Tibial artery (tissue), 4 donors: Measurements from ENCODE around the gene SSPN.
A peak's percentile ranks its signal among the peaks of the same experiment; 100 is the strongest.

ENCODE experiments used
- DNase-seq, 2 donors: peaks; one replicate each; pipeline ENCODE4 v3.0.0-alpha.2; 2019
- H3K27ac ChIP-seq, 2 donors: fragments of 200-600 bp; sonication (generic) in 1 of 2; 1 replicate in 1 of 2; 2 replicates in 1 of 2; pipeline ENCODE4 v1.5.1; 2018 to 2019; ENCODE audit warnings: mild to moderate bottlenecking in 1 of 2
- H3K27me3 ChIP-seq, 2 donors: fragments of 200-600 bp; sonication (generic) in 1 of 2; one replicate each; pipeline versions ENCODE4 v1.5.1 to v1.6.0; 2016 to 2019
- H3K36me3 ChIP-seq, 3 donors: fragments of 200-600 bp; sonication (generic) in 2 of 3; one replicate each; pipeline ENCODE4 v1.5.1; 2016 to 2019; ENCODE audit warnings: mild to moderate bottlenecking in 2 of 3
- H3K4me1 ChIP-seq, 4 donors: fragments of 200-600 bp; sonication (generic) in 2 of 4; 1 replicate in 3 of 4; 2 replicates in 1 of 4; pipeline ENCODE4 v1.5.1; 2016 to 2019
- H3K4me3 ChIP-seq, 2 donors: fragments of 200-600 bp; sonication (generic) in 1 of 2; 1 replicate in 1 of 2; 2 replicates in 1 of 2; pipeline ENCODE4 v1.5.1; 2018 to 2019; ENCODE audit warnings: mild to moderate bottlenecking in 2 of 2
- H3K9me3 ChIP-seq, 3 donors: fragments of 200-600 bp; sonication (generic) in 1 of 3; one replicate each; pipeline ENCODE4 v1.5.1; 2016 to 2019
- intact Hi-C: fragments of 100-400 bp; cut with DNase I; formaldehyde crosslinking; loops from one replicate; pipeline ENCODE4 v1.15.0; 2023; ENCODE audit warnings: low total_unique reads
- TF ChIP-seq, protein P1 (sequence below), 2 experiments: fragments of 200-600 bp in 1 of 2; fragments of 450-650 bp in 1 of 2; IDR thresholded peaks; one replicate each; pipeline ENCODE4 v1.5.1; 2017 to 2019; ENCODE audit warnings: antibody characterized with exemption in 2 of 2, mild to moderate bottlenecking in 1 of 2, moderate library complexity in 1 of 2

The SSPN gene

DNA sequence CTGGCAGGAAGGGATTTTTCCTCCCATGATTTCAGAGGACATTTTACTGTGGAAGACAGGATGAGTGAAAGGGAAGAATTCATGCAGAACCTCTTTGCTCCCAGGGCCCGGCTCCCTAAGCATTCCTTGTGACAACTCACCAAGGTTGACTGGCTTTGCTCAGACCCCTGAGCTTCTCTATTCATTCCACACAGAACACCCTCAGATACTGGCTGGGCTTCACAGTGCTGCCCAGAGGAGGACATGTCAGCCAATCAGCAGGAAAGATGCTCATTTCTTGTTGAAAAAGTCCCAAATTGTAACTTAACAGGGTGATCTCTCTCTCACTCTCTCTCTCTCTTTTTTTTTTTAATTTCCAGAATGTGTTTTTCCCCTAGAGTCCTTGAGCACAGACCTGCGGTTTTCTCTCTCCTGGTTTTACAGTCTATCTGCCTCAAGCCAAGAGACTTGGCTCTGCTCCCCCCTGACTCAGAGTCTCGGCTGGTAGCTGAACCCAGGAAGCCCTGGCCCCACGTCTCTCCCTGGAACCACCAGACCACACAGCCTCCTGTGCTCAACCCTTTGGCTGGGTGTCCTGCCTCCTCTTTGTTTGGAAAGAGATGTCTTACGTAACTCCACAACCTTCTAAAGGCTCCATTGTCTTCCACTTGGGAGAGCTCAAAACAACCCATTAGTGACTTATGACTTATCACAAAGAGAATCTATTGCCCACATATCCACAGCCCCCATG is 43.9 kb downstream of the SSPN start:
- intact Hi-C loops: no loop called here
- H3K27ac ChIP-seq: peak overlapping the region; percentile 46 to 57
- no peaks in the 10 kb centered on the region for H3K27me3 ChIP-seq
- no peaks in the 10 kb centered on the region for H3K9me3 ChIP-seq
- no peaks in the 10 kb centered on the region for H3K36me3 ChIP-seq
- H3K4me1 ChIP-seq: peaks cover 0 to 21% (median 9%) of the 10 kb centered on the region in 4 donors
- no peak overlapping the region for H3K4me3 ChIP-seq
- peak; percentile 87 to 91 for DNase-seq
- TF ChIP-seq, protein P1, sequence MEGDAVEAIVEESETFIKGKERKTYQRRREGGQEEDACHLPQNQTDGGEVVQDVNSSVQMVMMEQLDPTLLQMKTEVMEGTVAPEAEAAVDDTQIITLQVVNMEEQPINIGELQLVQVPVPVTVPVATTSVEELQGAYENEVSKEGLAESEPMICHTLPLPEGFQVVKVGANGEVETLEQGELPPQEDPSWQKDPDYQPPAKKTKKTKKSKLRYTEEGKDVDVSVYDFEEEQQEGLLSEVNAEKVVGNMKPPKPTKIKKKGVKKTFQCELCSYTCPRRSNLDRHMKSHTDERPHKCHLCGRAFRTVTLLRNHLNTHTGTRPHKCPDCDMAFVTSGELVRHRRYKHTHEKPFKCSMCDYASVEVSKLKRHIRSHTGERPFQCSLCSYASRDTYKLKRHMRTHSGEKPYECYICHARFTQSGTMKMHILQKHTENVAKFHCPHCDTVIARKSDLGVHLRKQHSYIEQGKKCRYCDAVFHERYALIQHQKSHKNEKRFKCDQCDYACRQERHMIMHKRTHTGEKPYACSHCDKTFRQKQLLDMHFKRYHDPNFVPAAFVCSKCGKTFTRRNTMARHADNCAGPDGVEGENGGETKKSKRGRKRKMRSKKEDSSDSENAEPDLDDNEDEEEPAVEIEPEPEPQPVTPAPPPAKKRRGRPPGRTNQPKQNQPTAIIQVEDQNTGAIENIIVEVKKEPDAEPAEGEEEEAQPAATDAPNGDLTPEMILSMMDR (IDR thresholded peaks at IDR 0.05): no peak

DNA sequence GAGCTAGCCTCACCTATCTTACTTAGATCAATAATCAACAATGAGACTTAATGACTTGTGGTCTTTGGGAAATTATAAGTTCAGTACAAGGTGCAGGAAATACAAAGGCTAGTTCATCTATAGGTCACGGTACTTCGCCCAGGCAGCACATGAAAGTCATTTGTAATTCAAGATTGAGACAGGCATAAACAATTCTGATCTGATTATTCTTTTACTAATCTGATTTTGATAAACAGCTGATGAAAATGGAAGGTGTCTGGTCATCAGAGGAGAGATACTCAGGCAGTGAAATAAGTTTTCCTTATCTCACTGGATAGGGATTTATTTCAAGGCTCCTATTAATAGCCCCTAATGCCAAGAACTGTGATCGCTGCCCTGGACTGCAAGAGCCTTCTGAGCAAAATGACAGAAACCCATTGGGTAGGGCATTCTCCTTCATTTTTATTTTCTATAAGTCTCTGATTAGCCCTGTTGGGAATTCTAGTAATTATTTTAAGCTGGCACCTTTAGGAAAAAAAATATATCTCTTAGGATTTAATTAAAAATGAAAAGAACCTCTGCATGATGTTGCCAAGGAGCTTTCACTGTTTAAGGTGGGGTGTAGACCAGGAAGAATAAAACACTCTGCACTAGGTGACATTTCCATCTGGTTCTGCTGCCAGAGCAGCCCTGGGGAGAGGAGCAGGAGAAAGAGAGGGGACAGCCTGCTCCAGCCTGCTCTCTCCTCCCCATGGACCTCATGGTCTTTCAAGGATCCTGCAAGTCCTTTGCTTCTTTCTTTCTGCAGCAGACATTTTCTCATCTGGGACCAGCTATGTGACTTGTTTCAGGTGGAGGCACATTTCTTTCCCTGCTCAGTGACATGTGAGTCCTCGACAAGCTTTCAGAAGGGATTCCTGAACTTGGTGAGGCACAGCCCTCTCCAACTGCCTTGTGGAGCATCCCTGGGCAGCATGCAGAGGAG is 44.8 kb downstream of the SSPN start:
- DNase-seq: no peak
- H3K9me3 ChIP-seq: no peaks in the 10 kb centered on the region
- H3K27me3 ChIP-seq: no peaks in the 10 kb centered on the region
- H3K4me3 ChIP-seq: no peak overlapping the region
- TF ChIP-seq, protein P1 (IDR thresholded peaks at IDR 0.05): no peak
- H3K36me3 ChIP-seq: no peaks in the 10 kb centered on the region
- intact Hi-C loops: no loop called here
- H3K27ac ChIP-seq: peak overlapping the region; percentile 46 to 57
- peaks cover 0 to 21% (median 9%) of the 10 kb centered on the region in 4 donors for H3K4me1 ChIP-seq

GRCh38 chr12:26241080-26241479 is 45.7 kb downstream of the SSPN start:
- TF ChIP-seq, protein P1 (IDR thresholded peaks at IDR 0.05): no peak
- Histone ChIP-seq H3K27ac (no peak overlapping the region), H3K4me1 (peaks cover 0 to 21% (median 9%) of the 10 kb centered on the region in 4 donors), H3K27me3 (no peaks in the 10 kb centered on the region), H3K4me3 (no peak overlapping the region), H3K36me3 (no peaks in the 10 kb centered on the region), H3K9me3 (no peaks in the 10 kb centered on the region)
- no peak for DNase-seq
- intact Hi-C loops: no loop called here

- intact Hi-C loops: no loop called here
- Histone ChIP-seq H3K9me3 (no peaks in the 10 kb centered on the region), H3K27me3 (no peaks in the 10 kb centered on the region), H3K27ac (no peak overlapping the region), H3K4me1 (peaks cover 0 to 21% (median 9%) of the 10 kb centered on the region in 4 donors), H3K36me3 (no peaks in the 10 kb centered on the region), H3K4me3 (no peak overlapping the region)
- TF ChIP-seq, protein P1 (IDR thresholded peaks at IDR 0.05): no peak
- DNase-seq: no peak
These were observed 47.3 kb downstream of the SSPN start for GRCh38 chr12:26242683-26243082.

DNA sequence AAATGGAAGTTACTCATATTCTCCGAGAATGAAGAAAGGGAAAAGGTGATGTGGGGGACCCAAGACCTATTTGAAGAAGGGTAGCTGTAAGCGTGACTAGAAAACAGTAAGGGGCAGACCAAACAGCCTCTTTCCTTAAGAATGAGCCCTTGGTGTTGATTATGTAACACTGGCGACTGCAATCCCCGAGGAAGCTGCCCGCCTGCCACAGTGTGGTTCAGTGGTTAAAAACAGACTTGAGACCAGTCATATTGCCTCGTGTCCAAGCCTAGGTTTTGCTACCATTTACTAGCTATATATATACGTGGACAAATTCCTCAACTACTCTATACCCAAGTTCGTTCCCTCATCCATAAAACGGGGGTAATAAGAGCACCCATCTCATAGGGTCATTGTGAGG is 49.1 kb downstream of the SSPN start:
- Histone ChIP-seq H3K4me1 (peaks cover 0 to 11% (median 3%) of the 10 kb centered on the region in 4 donors), H3K27me3 (no peaks in the 10 kb centered on the region), H3K36me3 (no peaks in the 10 kb centered on the region), H3K27ac (no peak overlapping the region), H3K4me3 (no peak overlapping the region), H3K9me3 (peaks cover 0 to under 1% (median 0%) of the 10 kb centered on the region in 3 donors)
- DNase-seq: no peak
- TF ChIP-seq, protein P1 (IDR thresholded peaks at IDR 0.05): no peak
- intact Hi-C loops: no loop called here
